ENCODE measurements around the gene CMTM6. TPM values are rescaled to one million over a fixed set of nuclear protein-coding genes. Genes with fewer than 3 reads are reported as not detected.
A peak's percentile ranks its signal among the peaks of the same experiment; 100 is the strongest.
"Not testable (repeated sequence)": the region's sequence is repeated elsewhere in the genome, so short reads cannot be mapped to it uniquely, and the experiment has no call there.

Gene CMTM6, protein sequence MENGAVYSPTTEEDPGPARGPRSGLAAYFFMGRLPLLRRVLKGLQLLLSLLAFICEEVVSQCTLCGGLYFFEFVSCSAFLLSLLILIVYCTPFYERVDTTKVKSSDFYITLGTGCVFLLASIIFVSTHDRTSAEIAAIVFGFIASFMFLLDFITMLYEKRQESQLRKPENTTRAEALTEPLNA
- total RNA-seq (2014; rRNA removed; shearing (Covaris generic)) = 34.9 and 36.8 TPM in 2 replicates

- Histone ChIP-seq H3K36me3 (no peaks in the 10 kb centered on the region), H3K4me1 (no peaks in the 10 kb centered on the region), H3K27ac (peak within 1 kb of the TSS; percentile 79), H3K4me3 (peak within 1 kb of the TSS; percentile 92), H3K27me3 (no peaks in the 10 kb centered on the region), H3K9me3 (replicated peaks) (no peaks in the 10 kb centered on the region)
- peak; percentile 71 to 72 for DNase-seq
These were observed at the start of gene CMTM6 for GRCh38 chr3:32502118-32502945. Gene CMTM6 (minus strand): TSS chr3:32502852. CDS start chr3:32502745, 107 bp downstream.

GRCh38 chr3:32552013-32552412 lies 49.4 kb upstream of the CMTM6 start:
- no peak for DNase-seq
- H3K27me3 ChIP-seq = no peaks in the 10 kb centered on the region
- H3K4me3 ChIP-seq = no peak overlapping the region
- H3K36me3 ChIP-seq = no peaks in the 10 kb centered on the region
- H3K4me1 ChIP-seq = no peaks in the 10 kb centered on the region
- no peaks in the 10 kb centered on the region for H3K9me3 ChIP-seq (replicated peaks)
- no peak overlapping the region for H3K27ac ChIP-seq

DNA sequence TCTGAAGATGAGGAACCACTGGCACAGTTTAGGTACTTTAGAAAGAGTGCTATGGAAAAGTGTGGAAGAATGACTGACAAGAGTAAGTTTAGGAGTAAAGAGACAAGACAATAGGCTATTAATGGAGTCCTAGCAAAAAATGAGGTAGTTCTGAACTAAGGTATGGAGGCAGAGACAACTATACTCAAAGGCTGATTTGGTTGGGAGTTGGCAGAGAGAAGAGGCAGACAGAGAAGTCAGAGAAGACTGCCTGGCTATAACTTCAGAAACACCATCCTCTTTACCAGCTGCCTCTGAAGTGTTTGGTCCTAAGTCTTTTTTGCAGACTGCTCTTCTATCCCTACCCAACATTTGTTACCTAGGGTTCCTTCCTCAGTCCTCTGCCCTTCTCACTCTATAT lies 48.8 kb upstream of the CMTM6 start:
- no peak for DNase-seq
- Histone ChIP-seq H3K9me3 (replicated peaks) (no peaks in the 10 kb centered on the region), H3K4me3 (no peak overlapping the region), H3K4me1 (no peaks in the 10 kb centered on the region), H3K27me3 (no peaks in the 10 kb centered on the region), H3K36me3 (no peaks in the 10 kb centered on the region), H3K27ac (no peak overlapping the region)

- no peak for DNase-seq
- Histone ChIP-seq H3K36me3 (no peaks in the 10 kb centered on the region), H3K27ac (no peak overlapping the region), H3K27me3 (no peaks in the 10 kb centered on the region), H3K4me3 (no peak overlapping the region), H3K4me1 (no peaks in the 10 kb centered on the region), H3K9me3 (replicated peaks) (no peaks in the 10 kb centered on the region)
These were observed 48.4 kb upstream of the CMTM6 start for GRCh38 chr3:32551087-32551486.

- H3K36me3 ChIP-seq = no peaks in the 10 kb centered on the region
- no peaks in the 10 kb centered on the region for H3K27me3 ChIP-seq
- no peak overlapping the region for H3K4me3 ChIP-seq
- H3K27ac ChIP-seq = no peak overlapping the region
- no peak for DNase-seq
- no peaks in the 10 kb centered on the region for H3K4me1 ChIP-seq
- H3K9me3 ChIP-seq (replicated peaks) = no peaks in the 10 kb centered on the region
These were observed 42.7 kb upstream of the CMTM6 start for GRCh38 chr3:32545305-32545704.

DNA sequence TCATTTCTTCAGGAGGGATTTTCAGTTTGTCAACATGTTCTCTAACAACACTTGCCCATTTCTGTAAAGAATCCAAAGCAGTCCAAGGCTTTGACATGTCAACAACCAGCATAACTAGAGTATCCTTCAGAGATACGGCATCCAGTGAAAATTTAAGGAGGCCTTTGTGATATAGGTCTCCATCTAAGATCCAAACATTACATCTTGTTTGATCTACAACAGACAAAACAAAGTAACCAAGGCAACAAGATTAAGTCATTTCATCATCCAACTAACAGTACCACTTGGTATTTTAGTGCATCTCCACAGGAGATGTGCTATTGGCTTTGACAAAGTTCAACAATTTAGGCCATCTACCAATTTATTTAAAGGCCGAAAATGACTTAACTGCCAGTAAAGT lies 42.2 kb upstream of the CMTM6 start:
- no peaks in the 10 kb centered on the region for H3K4me1 ChIP-seq
- H3K27ac ChIP-seq = no peak overlapping the region
- no peaks in the 10 kb centered on the region for H3K27me3 ChIP-seq
- no peak for DNase-seq
- H3K4me3 ChIP-seq = no peak overlapping the region
- H3K36me3 ChIP-seq = no peaks in the 10 kb centered on the region
- no peaks in the 10 kb centered on the region for H3K9me3 ChIP-seq (replicated peaks)

DNA sequence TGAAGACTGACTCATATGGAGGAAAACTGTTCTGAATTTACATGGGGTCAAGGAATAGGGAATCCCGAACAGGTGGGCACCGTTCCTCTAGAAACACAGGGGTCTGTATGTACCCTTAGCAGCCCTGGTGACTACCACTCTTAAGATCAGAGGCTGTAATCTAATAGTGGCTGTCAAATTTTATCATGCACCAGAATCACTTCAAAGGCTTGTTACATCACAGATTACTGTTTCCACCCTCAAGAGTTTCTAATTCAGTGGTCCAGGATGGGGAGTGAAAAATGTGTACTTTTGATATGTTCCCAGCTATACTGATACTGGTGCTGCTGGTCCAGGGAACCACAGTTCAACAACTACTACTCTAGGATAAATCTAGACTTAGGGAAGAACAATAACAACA lies 40.2 kb upstream of the CMTM6 start:
- no peaks in the 10 kb centered on the region for H3K36me3 ChIP-seq
- no peaks in the 10 kb centered on the region for H3K4me1 ChIP-seq
- no peak overlapping the region for H3K4me3 ChIP-seq
- no peaks in the 10 kb centered on the region for H3K9me3 ChIP-seq (replicated peaks)
- H3K27me3 ChIP-seq = no peaks in the 10 kb centered on the region
- no peak overlapping the region for H3K27ac ChIP-seq
- DNase-seq = no peak

GRCh38 chr3:32540899-32541298 lies 38.2 kb upstream of the CMTM6 start:
- H3K36me3 ChIP-seq = no peaks in the 10 kb centered on the region
- no peak overlapping the region for H3K4me3 ChIP-seq
- no peaks in the 10 kb centered on the region for H3K4me1 ChIP-seq
- H3K27ac ChIP-seq = no peak overlapping the region
- no peak for DNase-seq
- no peaks in the 10 kb centered on the region for H3K9me3 ChIP-seq (replicated peaks)
- H3K27me3 ChIP-seq = no peaks in the 10 kb centered on the region

- Histone ChIP-seq H3K9me3 (replicated peaks) (no peaks in the 10 kb centered on the region), H3K4me1 (no peaks in the 10 kb centered on the region), H3K27ac (no peak overlapping the region), H3K4me3 (no peak overlapping the region), H3K27me3 (no peaks in the 10 kb centered on the region), H3K36me3 (no peaks in the 10 kb centered on the region; the same call in 1 of the 2 replicates)
- DNase-seq = no peak
These were observed 29.8 kb upstream of the CMTM6 start for GRCh38 chr3:32532434-32532833.

- H3K9me3 ChIP-seq (replicated peaks) = no peaks in the 10 kb centered on the region
- DNase-seq = no peak
- no peaks in the 10 kb centered on the region for H3K4me1 ChIP-seq
- no peaks in the 10 kb centered on the region; the same call in 1 of the 2 replicates for H3K36me3 ChIP-seq
- H3K4me3 ChIP-seq = no peak overlapping the region
- no peak overlapping the region for H3K27ac ChIP-seq
- no peaks in the 10 kb centered on the region for H3K27me3 ChIP-seq
These were observed 28.5 kb upstream of the CMTM6 start for GRCh38 chr3:32531010-32531647.

DNA sequence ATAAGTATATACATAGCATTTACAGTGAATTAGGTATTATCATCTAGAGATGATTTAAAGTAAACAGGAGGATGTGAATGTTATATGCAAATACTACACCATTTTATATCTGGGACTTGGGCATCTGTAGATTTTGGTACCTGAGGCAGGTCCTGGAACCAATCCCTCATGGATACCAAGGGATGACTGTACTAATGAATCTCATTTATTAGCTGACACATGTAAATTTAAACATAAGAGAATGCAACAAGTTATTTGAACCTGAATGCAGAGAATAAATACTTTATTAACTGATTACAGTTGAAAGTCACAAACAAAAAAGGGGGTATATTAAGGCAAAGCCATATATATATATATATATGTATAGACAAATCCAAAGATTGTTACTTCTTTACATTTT lies 23.1 kb upstream of the CMTM6 start:
- H3K27ac ChIP-seq = no peak overlapping the region
- no peak for DNase-seq
- H3K9me3 ChIP-seq (replicated peaks) = no peaks in the 10 kb centered on the region
- no peaks in the 10 kb centered on the region for H3K27me3 ChIP-seq
- H3K4me1 ChIP-seq = no peaks in the 10 kb centered on the region
- H3K36me3 ChIP-seq = peaks cover 7% of the 10 kb centered on the region
- H3K4me3 ChIP-seq = no peak overlapping the region

- H3K27ac ChIP-seq = no peak overlapping the region
- no peaks in the 10 kb centered on the region for H3K27me3 ChIP-seq
- no peak for DNase-seq
- H3K4me1 ChIP-seq = no peaks in the 10 kb centered on the region
- peaks cover 7% of the 10 kb centered on the region for H3K36me3 ChIP-seq
- H3K9me3 ChIP-seq (replicated peaks) = no peaks in the 10 kb centered on the region
- no peak overlapping the region for H3K4me3 ChIP-seq
These were observed 20.0 kb upstream of the CMTM6 start for GRCh38 chr3:32522682-32523081.

DNA sequence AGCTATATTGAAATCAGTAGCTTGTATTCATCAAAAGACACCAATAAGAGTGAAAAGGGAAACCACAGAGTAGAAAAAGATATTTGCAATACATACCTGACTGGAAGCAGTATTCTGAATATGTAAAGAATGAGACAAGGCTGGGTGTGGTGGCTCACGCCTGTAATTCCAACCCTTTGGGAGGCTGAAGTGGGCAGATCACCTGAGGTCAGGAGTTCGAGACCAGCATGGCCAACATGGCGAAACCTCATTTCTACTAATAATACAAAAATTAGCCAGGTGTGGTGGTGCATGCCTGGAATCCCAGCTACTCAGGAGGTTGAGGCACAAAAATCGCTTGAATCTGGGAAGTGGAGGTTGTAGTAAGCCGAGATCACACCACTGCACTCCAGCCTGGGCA lies 16.3 kb upstream of the CMTM6 start:
- H3K4me3 ChIP-seq; H3K36me3 ChIP-seq; H3K27ac ChIP-seq; H3K9me3 ChIP-seq (replicated peaks); H3K4me1 ChIP-seq; DNase-seq; H3K27me3 ChIP-seq: not testable (repeated sequence)

GRCh38 chr3:32516751-32517150 lies 14.1 kb upstream of the CMTM6 start:
- H3K4me3 ChIP-seq; H3K27me3 ChIP-seq; DNase-seq; H3K9me3 ChIP-seq (replicated peaks); H3K27ac ChIP-seq; H3K4me1 ChIP-seq; H3K36me3 ChIP-seq: not testable (repeated sequence)

- DNase-seq = no peak
- Histone ChIP-seq H3K9me3 (replicated peaks) (no peaks in the 10 kb centered on the region), H3K4me3 (no peak overlapping the region), H3K27ac (no peak overlapping the region), H3K27me3 (no peaks in the 10 kb centered on the region), H3K4me1 (no peaks in the 10 kb centered on the region), H3K36me3 (no peaks in the 10 kb centered on the region)
These were observed 8.4 kb upstream of the CMTM6 start for GRCh38 chr3:32511005-32511404.
